KMS-11 (cell line): Measurements from ENCODE around the gene CFAP46.

ENCODE experiments used
- H2AFZ ChIP-seq: fragments of 200-600 bp; sonication (generic); 2 replicates; pipeline ENCODE4 v1.6.1; 2016; ENCODE audit warnings: antibody characterized with exemption, mixed run types, low read depth
- H3K27ac ChIP-seq: fragments of 200-600 bp; sonication (generic); 2 replicates; pipeline ENCODE4 v1.6.1; 2016; ENCODE audit warnings: mild to moderate bottlenecking, mixed run types
- H3K27me3 ChIP-seq: fragments of 200-600 bp; sonication (generic); 2 replicates; pipeline ENCODE4 v1.6.1; 2017; ENCODE audit warnings: mild to moderate bottlenecking, low read depth, mixed run types, moderate library complexity; ENCODE audit not compliant: insufficient read depth
- H3K36me3 ChIP-seq: fragments of 200-600 bp; sonication (generic); 2 replicates; pipeline ENCODE4 v1.6.1; 2017; ENCODE audit warnings: mild to moderate bottlenecking, mixed run types; ENCODE audit not compliant: insufficient read depth
- H3K4me1 ChIP-seq: fragments of 200-600 bp; sonication (generic); 2 replicates; pipeline ENCODE4 v1.6.1; 2016; ENCODE audit warnings: mild to moderate bottlenecking, low read depth, mixed run types; ENCODE audit not compliant: poor library complexity, severe bottlenecking
- H3K4me2 ChIP-seq: fragments of 200-600 bp; sonication (generic); 2 replicates; pipeline ENCODE4 v1.7.0; 2016; ENCODE audit warnings: mild to moderate bottlenecking, mixed run types
- H3K4me3 ChIP-seq: fragments of 200-600 bp; sonication (generic); IDR thresholded peaks from 2 replicates; pipeline ENCODE4 v1.6.1; 2017; ENCODE audit warnings: low read depth, low read length, mixed read lengths; ENCODE audit not compliant: insufficient read depth
- H3K79me2 ChIP-seq: fragments of 200-600 bp; sonication (generic); 2 replicates; pipeline ENCODE4 v1.6.1; 2016; ENCODE audit warnings: low read depth, mixed run types; ENCODE audit not compliant: insufficient read depth
- H3K9ac ChIP-seq: fragments of 200-600 bp; sonication (generic); 2 replicates; pipeline ENCODE4 v1.6.1; 2016; ENCODE audit warnings: mild to moderate bottlenecking, mixed run types
- H4K20me1 ChIP-seq: fragments of 200-600 bp; sonication (generic); 2 replicates; pipeline ENCODE4 v1.6.1; 2016; ENCODE audit warnings: mild to moderate bottlenecking, mixed run types; ENCODE audit not compliant: insufficient read depth
- TF ChIP-seq, protein P1 (sequence below): fragments of 200-600 bp; sonication (generic); conservative IDR thresholded peaks from 2 replicates; pipeline ENCODE4 v1.6.1; 2017; ENCODE audit warnings: low read depth, mild to moderate bottlenecking, antibody characterized with exemption, low read length, moderate library complexity, mixed read lengths

The CFAP46 gene

DNA sequence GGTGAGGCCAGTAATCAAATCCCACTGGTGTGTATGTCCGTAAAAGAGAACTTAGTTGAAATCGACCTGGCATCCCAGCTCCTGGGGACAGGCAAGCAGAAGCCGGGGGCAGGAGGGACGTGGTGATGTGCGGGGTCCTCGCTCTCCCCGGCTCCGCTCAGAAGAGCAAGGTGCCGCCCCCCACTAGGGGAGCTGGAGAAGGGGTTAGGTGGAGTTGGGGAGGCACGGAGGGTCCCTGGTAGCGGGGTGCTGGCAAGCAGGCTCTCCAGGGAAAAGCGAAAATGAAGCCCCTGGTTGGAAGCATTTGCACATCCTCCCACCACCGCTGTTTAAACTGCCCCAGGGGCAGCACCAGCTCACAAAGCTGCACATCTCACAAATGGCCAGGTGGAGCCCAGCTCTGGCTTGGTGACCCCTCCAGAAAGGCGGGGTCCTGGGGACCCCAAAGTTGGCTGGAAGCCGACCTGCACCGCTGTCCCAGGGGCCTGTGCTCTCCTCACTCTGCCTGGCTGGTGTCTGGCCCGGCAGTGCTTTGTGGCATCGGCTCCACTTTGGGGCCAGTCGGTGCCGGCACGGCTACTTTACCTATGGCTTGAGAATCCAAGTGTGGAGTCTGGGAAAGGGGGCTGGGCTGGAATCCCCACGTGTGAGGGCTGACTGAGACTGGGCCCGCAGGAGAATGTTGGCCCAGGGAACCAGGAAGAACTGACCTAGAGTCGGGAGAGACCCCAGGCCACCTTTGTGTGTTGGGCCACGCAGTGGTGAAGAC, 2.9 kb upstream of the CFAP46 start:
- H3K4me3 ChIP-seq: no peak overlapping the region
- peaks cover 43% of the 10 kb centered on the region for H3K27me3 ChIP-seq
- H4K20me1 ChIP-seq: no peaks in the 10 kb centered on the region
- no peaks in the 10 kb centered on the region for H3K36me3 ChIP-seq
- no peak overlapping the region for H3K27ac ChIP-seq
- no peak overlapping the region for H3K9ac ChIP-seq
- TF ChIP-seq, protein P1, sequence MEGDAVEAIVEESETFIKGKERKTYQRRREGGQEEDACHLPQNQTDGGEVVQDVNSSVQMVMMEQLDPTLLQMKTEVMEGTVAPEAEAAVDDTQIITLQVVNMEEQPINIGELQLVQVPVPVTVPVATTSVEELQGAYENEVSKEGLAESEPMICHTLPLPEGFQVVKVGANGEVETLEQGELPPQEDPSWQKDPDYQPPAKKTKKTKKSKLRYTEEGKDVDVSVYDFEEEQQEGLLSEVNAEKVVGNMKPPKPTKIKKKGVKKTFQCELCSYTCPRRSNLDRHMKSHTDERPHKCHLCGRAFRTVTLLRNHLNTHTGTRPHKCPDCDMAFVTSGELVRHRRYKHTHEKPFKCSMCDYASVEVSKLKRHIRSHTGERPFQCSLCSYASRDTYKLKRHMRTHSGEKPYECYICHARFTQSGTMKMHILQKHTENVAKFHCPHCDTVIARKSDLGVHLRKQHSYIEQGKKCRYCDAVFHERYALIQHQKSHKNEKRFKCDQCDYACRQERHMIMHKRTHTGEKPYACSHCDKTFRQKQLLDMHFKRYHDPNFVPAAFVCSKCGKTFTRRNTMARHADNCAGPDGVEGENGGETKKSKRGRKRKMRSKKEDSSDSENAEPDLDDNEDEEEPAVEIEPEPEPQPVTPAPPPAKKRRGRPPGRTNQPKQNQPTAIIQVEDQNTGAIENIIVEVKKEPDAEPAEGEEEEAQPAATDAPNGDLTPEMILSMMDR: no peak
- H3K4me2 ChIP-seq: no peak overlapping the region
- no peaks in the 10 kb centered on the region for H3K4me1 ChIP-seq
- no peaks in the 10 kb centered on the region for H3K79me2 ChIP-seq
- H2AFZ ChIP-seq: no peak overlapping the region

DNA sequence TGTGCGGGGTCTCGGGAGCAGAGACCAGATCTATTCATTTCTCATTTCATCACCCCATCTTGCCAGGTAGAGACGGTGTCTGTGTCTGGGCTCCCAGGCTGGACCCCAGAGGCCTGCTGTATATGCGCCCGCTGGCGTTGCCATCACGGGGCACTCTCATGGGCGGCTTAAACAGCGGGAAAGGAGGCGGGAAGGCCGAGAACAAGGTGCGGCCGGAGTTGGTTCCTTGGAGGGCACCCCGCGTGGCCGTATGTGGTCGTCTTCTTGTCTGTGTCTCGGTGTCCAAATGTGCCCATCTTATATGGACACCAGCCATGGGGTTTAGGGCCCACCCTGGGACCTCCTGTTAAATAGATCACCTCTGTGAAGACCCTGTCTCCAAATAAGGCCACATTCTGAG, 2.1 kb upstream of the CFAP46 start:
- no peaks in the 10 kb centered on the region for H3K36me3 ChIP-seq
- H4K20me1 ChIP-seq: no peaks in the 10 kb centered on the region
- H3K4me2 ChIP-seq: no peak overlapping the region
- H3K4me3 ChIP-seq: no peak overlapping the region
- H3K79me2 ChIP-seq: no peaks in the 10 kb centered on the region
- no peak overlapping the region for H2AFZ ChIP-seq
- peaks cover 38% of the 10 kb centered on the region for H3K27me3 ChIP-seq
- H3K4me1 ChIP-seq: no peaks in the 10 kb centered on the region
- H3K9ac ChIP-seq: no peak overlapping the region
- no peak overlapping the region for H3K27ac ChIP-seq
- TF ChIP-seq, protein P1: no peak

DNA sequence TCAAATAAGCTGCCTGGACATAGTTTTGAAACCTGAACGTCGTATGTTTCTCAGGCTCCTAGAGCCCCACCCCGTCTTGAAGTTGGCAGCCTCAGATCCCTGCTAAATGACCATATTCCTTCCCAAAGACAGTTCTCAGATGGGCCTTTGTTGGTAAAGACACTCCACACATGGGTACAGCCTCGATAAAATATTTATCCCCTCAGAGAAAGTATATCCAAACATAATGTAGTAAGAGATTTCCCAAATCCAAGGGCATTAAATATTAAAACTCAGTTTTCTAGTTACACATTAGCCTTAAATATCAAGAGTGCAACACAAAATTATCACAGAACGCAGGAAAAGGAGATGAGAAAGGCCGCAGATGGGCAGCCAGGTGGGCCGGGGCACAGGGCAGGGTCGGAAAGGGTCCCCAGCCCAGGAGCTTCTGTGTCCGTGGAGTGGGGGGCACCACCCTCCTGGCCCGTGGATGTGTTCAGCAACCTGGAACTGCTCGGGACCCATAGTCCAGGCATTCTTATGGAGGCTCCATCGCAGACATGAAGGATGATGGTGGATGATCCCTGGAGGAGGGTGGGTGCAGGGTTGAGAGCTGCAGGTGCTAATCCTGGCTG, 1.5 kb upstream of the CFAP46 start:
- TF ChIP-seq, protein P1: no peak
- Histone ChIP-seq H3K27ac (no peak overlapping the region), H4K20me1 (no peaks in the 10 kb centered on the region), H3K79me2 (no peaks in the 10 kb centered on the region), H3K36me3 (no peaks in the 10 kb centered on the region), H3K4me1 (no peaks in the 10 kb centered on the region), H3K4me3 (no peak overlapping the region), H3K4me2 (no peak overlapping the region), H3K27me3 (peaks cover 35% of the 10 kb centered on the region), H2AFZ (no peak overlapping the region), H3K9ac (no peak overlapping the region)

DNA sequence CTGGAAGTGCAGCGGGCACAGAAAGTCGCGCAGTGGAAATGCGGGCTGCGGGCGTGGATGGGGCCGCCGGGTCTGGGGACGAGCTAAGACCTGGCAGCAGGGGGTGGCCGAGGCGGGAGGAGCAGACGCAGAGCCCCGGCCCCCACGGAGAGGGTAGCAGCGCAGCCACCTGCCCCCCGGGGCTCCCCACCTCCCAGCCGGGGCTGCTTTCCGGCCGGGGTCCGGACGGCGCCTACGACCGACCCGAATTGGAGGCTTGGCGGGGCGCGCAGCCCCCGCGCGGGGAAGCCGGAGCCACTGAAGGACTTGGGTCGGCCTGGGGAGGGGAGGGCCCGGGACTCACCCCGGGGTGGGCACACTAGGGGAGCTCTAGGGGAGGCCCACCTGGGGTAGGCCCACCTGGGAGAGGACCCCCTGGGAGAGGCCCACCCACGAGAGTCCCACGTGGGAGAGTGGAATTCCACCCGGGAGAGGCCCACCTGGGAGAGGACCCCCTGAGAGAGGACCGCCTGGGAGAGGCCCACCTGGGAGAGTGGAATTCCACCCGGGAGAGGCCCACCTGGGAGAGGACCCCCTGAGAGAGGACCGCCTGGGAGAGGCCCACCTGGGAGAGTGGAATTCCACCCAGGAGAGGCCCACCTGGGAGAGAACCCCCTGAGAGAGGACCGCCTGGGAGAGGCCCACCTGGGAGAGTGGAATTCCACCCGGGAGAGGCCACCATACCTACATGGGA, 854 bp upstream of the CFAP46 start:
- Histone ChIP-seq H3K9ac (no peak overlapping the region), H3K79me2 (no peaks in the 10 kb centered on the region), H3K27ac (no peak overlapping the region), H4K20me1 (no peaks in the 10 kb centered on the region), H3K4me3 (no peak overlapping the region), H3K36me3 (no peaks in the 10 kb centered on the region), H3K4me1 (no peaks in the 10 kb centered on the region), H3K4me2 (no peak overlapping the region), H3K27me3 (peaks cover 39% of the 10 kb centered on the region), H2AFZ (no peak overlapping the region)
- TF ChIP-seq, protein P1: no peak
